ENCODE measurements around the gene APOBEC3A.

DNA sequence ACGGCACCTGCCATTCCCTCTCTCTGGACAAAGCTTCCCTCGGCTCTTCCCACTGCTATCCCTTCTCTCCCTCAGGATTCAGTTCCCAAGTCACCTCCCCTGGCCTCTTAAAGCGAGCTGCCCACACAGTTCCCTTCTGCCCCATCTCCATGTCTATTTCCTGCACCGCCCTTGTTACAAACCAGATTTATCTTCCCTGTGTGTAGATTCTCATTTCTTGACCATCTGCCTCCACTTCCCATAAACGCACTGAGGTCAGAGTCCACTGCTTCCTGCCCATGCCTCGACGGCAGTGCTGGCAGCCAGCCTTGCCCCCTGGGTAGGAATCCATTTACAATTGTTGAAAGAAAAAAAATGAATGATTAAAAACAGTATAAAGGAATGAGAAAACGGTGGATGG lies 13.1 kb downstream of the APOBEC3A start:
- TF ChIP-seq POLR2A (IDR thresholded peaks at IDR 0.05; ENCODE audit: low read depth, low read length) = no peak
- TF ChIP-seq, protein P1, sequence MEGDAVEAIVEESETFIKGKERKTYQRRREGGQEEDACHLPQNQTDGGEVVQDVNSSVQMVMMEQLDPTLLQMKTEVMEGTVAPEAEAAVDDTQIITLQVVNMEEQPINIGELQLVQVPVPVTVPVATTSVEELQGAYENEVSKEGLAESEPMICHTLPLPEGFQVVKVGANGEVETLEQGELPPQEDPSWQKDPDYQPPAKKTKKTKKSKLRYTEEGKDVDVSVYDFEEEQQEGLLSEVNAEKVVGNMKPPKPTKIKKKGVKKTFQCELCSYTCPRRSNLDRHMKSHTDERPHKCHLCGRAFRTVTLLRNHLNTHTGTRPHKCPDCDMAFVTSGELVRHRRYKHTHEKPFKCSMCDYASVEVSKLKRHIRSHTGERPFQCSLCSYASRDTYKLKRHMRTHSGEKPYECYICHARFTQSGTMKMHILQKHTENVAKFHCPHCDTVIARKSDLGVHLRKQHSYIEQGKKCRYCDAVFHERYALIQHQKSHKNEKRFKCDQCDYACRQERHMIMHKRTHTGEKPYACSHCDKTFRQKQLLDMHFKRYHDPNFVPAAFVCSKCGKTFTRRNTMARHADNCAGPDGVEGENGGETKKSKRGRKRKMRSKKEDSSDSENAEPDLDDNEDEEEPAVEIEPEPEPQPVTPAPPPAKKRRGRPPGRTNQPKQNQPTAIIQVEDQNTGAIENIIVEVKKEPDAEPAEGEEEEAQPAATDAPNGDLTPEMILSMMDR (IDR thresholded peaks at IDR 0.05 in 2 of 3, conservative IDR thresholded peaks at IDR 0.05 in 1 of 3; ENCODE audit: control insufficient read depth in 2 of 3, extremely low read depth in 1 of 3, insufficient read depth in 1 of 3, low read depth in 3 of 3, low read length in 3 of 3) = no peak
- no peak for TF ChIP-seq CHD2 (IDR thresholded peaks at IDR 0.05; ENCODE audit: borderline replicate concordance, low read depth, low read length)
